Activated CD8-positive, alpha-beta memory T cell treated with anti-CD3 and anti-CD28 coated beads, Interleukin-2, amount 50 U/mL, for 1 hour (primary cell): ENCODE measurements around the gene LRRC9.
"Not testable (repeated sequence)": the region's sequence is repeated elsewhere in the genome, so short reads cannot be mapped to it uniquely, and the experiment has no call there.

Experiments
- DNase-seq: peaks from one replicate; pipeline ENCODE4 v3.0.0-alpha.2; 2020; ENCODE audit errors: extremely low read depth

Gene LRRC9

DNA sequence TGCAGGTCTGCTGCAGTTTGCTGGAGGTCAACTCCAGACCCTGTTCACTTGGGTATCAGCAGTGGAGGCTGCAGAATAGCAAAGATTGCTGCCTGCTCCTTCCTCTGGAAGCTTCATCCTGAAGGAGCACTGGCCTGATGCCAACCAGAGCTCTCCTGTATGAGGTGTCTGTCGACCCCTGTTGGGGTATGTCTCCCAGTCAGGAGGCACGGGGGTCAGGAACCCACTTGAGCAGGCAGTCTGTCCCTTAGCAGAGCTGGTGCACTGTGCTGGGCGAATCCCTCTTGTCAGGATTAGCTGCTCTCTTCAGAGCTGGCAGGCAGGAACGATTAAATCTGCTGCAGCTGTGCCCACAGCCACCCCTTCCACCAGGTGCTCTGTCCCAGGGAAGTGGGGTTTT is 37.9 kb downstream of the LRRC9 start:
- DNase-seq: not testable (repeated sequence)

DNA sequence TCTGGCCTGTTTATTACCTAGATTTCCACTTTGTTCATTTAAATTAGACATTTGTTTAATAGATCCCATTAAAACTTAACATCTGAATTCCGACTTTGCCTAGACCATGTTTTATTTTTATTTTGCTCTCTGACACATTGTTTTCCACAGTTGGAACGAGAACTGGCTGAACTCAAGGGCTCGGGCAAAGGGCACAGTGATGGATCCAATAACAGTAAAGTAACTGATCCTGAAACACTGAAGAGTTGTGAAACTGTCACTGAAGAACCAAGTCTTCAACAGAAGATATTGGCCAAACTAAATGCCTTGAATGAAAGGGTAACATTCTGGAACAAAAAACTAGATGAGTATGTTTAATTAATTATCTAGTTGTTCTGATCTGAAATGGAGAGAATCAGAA is 39.7 kb downstream of the LRRC9 start:
- no peak for DNase-seq

DNA sequence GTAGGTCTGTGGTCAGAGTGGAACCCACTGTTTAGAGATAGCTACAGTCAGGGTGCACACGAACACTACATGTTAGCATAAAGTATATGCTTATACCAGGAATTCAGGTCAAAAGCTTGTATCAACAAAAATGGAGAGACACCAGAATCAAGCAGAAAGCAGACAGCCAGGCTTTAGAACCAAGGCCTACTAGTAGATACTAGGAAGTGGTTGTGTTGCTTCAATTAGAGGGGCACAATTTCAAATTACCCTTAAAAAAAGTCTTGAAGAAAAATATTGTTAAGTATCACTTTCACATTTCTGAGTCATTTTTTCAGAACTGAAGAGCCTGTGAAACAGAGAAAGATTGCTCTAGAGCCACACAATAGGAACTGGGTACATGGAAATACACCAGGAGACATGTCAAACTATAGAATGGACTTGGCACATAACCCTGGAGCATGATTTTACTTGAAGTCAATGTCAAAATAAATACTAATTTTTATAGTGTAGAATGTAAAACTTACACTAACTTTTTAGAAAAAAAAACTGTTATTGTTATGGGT is 41.6 kb downstream of the LRRC9 start:
- DNase-seq: no peak

DNA sequence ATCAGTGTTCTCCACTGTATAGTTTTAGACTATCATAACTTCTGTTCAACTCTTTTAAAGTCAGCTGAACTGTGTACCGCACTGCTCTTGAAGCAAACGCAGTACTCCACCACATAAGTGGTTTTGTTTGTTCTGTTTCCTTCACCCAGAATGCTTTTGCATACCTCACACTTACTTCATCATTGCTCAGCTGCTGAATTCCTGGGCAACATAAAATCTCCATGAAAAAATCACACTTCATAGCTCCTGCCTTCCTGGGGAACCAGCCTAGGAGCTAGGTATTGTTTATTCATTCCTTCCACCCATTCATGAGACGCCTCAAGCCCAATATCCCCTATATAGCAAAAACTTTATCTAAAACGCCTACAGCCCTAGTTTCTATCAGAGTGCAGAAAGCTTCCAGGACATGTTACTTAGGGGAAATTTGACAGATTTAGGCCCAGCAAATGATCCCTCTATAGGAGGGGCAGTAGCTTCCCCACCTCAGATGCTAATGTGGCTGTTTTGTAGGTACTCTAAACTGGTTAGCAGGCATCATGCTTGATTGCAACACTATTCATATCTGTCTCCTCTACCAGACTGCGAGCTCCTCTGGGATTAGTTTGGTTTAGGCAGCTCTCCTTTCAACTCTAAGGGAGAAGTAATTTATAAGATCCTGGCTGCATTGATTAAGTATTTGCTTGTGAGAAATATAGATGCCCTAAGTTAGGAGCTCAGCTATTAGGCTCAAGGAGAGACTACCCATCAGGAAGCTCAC is 44.5 kb downstream of the LRRC9 start:
- no peak for DNase-seq

DNA sequence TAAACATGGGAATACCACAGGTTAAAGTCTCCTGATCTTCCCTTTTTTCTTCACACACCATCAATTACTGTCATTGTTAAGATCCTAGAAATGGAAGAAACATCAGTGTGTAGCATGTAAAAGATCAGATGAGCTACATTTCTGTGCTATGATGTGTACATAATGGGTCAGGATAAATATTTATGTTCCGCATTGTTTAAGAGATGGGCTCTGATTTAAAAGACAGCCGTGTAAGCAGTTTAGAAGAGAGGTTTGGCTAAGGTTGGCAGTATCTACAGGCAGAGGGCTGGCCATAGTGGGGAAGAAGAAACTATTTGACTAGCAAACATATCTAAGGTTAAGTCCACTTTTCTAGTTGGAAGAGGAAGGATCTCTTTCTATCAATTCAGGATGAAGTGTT is 49.4 kb downstream of the LRRC9 start:
- DNase-seq: no peak

DNA sequence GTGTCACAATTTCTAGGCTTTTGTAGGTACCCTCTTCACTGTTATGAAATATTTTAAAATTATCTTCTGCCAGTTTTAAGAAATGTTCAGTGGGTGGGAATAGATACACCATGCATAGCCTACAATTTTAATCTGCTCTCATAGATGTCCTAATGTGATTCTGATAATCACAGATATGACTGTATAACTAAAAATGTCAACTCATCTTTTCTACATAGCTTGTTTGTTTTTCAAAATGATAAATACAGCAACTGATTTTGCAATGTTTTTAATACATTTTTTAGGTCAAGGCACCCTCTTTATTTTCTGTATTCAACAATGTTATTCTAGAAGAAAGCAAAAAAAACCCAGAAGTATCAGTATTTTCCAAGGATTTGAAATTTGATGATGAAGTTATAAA is 61.6 kb downstream of the LRRC9 start:
- DNase-seq: no peak

DNA sequence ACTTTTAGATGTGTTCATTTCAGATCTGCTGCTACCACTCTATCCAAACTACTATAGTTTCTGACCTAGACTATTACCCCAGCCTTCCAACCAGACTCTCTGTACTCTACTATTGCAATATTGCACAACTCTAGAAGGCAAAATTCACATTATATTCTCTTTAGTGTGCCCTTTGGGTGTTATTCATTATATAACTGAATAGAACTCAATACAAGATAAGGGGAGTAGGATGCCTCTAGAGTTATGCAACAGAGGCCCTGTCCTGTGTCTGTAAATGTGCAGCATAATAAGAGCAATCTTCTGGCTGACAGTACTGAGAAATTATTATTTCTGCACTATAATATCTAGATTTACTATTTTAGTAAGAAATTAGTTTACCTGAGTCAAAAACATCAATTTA is 63.1 kb downstream of the LRRC9 start:
- DNase-seq: no peak

DNA sequence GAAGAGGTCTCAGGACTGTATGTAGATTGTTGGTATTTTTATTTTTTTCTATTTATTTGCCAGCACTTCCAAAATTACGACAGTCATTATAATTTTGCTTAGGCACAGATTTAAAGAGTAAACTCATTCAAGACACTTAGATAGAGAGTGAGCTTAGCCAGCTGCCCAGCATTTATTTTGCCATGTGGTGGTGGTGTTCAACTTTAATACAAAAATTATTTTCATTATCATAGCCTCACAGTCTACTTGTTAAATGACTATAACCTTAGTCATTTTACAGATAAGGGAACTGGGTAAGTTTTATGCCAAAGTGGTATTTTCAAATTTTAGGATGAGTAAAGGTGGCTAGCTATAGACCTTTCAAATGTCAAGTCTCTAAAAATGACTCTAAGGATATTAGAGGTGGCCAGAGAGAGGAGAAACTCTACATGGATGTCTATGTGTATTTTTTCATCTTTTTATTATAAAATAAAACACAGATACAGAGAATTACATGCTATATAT is 66.7 kb downstream of the LRRC9 start:
- DNase-seq: no peak

DNA sequence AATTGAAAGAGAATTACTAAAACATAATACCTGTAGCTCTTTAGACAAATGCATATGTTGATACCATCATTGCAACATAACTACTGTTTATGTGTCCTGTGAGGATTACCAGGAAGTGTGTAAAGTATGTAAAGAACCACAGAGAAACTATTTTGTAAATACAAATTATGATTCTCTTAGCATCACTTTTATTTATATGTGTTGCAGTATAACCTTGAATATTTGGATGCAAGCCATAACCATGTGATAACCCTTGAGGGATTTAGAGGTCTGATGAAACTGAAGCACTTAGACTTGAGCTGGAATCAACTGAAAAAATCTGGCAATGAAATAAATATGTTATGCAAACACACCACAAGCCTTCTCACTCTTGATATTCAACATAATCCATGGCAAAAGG is 77.5 kb downstream of the LRRC9 start:
- DNase-seq: no peak

DNA sequence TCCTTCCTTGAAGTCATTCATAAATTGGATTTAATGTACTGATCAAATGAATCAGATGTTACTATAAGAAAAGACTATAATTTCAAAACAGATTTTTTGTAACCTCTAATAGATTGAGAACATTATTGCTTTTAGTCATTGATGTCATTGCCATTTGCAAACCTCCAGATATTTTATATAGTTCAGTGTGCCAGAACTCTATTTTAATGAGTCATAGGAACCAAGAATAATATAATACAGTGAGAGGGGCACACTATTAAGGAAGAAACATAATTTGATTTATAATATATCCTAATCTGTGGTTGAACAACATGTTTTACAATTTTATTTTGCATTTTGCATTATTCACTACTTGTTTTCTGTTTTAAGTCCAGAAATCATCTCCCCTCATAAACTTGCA is 78.0 kb downstream of the LRRC9 start:
- no peak for DNase-seq

DNA sequence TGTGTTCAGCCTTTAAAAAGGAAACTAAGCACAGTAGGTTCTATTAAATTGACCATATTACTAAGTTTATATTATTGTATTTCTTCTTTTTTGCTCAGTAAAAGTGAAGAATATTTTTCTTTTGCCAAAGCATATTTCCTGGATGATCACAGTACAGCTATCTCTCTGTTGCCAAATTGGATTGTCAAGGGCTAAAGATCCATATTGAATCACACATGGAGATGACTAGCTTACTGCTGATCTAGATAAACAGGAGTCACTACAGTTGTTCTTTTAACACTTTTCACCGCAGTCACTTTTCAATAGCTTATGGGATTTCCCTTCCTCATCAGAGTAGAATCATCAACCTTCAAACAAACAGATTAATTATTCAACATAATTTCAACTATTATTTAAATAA is 78.6 kb downstream of the LRRC9 start:
- no peak for DNase-seq

DNA sequence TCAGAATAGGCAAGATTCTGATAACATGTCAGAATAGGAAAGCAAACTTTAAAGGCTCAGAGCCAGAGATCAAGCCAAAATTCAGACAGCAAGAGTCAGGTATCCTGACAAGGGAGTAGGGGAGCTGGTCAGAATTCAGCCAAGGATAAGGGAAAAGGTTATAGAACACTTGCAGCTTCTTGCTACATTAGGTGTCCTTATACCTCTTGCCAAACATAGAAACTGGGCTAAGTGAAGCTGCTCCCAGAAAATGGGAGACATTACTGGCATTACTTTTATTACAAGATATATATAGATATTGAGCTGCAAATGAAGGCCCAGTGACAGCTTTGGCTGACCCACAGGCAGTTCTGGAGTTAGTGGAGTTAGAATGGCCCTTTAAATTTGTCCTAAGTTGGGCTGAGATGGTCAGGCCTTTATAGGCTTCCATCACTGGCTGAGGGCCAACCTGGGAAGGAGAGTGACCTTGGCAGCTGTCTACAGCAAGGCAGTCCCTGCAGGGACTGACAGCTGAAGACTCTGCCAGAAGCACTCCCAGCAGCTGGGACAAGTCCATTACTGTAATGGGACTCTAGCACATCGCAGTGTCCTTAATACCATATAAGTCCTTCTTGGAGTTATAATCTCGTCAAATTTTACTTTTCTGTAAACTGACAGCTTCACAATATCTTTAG is 83.0 kb downstream of the LRRC9 start:
- DNase-seq: no peak

DNA sequence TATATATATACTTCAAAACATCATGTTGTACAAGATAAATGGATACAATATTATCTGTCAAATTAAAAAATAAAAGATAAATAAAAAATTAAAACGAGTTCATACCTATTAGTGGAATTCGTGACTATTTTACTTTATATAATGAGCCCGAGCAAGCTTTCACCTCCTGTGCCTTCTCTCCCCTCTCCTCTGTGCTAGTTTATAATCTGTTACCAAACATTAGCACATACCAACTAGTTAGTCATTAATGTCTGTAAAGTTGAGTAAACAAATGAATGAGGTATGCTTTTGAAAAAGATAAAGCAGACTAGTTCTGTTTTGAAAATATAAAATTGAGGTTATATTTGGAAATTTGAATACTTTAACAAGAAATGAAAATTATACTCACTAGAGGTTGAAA is 84.0 kb downstream of the LRRC9 start:
- DNase-seq: no peak

DNA sequence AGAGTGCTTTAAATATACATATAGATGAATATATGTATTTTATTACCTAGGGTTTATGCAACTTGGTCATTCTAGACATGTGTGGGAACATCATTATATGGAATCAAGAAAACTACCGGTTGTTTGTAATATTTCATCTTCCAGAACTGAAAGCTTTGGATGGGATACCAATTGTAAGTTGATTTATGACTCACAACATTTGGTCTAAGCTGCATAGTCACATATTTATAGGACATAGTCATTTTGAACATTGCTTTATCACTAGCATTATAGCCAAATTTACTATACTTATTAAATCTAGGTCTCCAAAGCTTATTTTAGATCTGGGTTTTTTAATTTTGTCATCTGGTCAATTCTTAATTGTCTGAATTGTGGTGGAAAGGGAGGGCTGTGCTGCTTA is 88.1 kb downstream of the LRRC9 start:
- no peak for DNase-seq

DNA sequence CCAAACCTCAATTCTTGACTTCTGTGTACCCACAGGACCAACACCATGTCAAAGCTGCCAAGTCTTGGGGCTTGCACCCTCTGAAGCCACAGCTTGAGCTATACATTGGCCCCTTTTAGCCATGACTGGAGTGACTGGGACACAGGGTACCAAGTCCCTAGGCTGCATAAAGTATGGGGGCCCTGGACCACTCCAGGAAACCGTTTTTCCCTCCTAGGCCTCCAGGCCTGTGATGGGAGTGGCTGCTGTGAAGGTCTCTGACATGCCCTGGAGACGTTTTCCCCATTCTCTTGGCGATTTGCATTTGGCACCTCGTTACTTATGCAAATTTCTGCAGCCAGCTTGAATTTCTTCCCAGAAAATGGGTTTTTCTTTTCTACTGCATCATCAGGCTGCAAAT is 90.3 kb downstream of the LRRC9 start:
- DNase-seq: not testable (repeated sequence)

DNA sequence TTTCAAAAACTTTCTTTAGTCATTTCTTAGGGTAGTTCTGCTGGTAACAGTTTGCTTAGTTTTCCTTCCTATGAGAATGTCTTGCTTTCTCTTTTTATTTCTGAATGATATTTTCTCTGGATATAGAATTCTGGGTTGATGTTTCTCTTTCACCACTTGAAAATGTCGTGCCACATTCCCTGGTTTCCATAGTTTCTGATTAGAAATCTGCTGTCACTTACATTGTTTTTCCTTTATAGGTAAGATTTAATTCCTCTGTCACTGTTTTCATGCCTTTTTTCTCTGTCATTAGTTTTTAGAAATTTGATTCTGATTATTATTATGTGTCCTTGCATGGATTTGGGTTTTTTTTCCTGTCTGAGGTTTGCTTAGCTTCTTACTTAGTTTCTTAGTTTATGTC is 94.5 kb downstream of the LRRC9 start:
- no peak for DNase-seq

DNA sequence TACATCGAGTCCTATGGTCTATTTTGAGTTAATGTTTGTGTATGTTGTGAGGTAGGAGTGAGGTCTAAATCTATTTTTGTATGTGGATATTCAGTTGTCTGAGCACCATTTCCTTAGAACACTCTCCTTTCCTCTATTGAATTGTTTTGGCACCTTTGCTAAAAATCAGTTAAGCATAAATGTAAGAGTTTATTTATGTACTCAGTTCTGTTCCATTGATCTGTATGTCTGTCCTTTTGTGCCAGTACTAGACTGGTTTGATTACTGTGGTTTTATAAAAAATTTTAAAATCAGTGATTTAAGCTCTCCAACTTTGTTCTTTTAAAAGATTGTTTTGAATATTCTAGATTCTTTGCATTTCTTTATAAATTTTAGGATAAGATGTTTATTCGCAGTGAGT is 101.7 kb downstream of the LRRC9 start:
- no peak for DNase-seq

DNA sequence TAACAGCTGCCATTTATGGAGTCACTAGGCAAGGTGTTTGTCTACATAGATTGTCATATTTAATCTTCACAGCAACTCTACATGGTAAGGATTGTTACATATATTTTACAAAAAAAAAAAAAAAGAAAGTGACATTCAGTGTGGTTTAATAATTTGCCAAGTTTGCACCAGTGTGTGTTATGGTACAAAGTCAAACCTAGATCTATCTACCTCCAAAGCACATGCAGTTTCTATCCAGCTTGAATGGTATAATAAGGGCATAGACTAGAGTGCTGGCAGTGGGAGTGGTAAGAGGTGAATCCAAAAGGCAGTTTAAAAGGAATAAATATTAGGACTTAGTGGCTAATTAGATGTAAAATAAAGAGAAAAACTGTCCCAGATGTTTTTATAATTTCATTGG is 105.6 kb downstream of the LRRC9 start:
- DNase-seq: no peak

DNA sequence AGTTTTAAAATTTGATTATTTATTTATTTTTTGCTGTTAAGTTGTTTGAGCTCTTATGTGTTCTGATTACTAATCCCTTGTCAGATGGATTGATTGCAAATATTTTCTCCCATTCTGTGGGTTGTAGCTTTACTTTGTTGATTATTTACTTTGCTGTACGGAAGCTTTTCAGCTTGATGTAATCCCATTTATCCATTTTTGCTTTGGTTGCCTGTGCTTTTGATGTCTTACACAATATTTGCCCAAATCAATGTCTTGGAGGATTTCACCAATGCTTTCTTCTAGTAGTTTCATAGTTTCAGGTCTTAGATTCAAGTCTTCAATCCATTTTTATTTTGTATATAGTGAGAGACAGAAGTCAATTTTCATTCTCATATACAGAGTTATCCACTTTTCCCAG is 115.2 kb downstream of the LRRC9 start:
- no peak for DNase-seq

DNA sequence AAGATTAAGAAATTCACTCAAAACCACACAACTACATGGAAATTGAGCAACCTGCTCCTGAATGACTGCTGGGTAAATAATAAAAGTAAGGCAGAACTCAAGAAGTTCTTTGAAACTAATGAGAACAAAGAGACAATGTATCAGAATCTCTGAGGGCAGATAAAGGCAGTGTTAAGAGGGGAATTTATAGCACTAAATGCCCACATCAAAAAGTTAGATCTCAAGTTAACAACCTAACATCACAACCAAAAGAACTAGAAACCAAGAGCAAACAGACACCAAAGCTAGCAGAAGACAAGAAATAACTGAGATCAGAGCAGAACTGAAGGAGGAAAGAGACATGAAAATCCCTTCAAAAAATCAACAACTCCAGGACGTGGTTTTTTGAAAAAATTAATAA is 128.0 kb downstream of the LRRC9 start:
- not testable (repeated sequence) for DNase-seq

DNA sequence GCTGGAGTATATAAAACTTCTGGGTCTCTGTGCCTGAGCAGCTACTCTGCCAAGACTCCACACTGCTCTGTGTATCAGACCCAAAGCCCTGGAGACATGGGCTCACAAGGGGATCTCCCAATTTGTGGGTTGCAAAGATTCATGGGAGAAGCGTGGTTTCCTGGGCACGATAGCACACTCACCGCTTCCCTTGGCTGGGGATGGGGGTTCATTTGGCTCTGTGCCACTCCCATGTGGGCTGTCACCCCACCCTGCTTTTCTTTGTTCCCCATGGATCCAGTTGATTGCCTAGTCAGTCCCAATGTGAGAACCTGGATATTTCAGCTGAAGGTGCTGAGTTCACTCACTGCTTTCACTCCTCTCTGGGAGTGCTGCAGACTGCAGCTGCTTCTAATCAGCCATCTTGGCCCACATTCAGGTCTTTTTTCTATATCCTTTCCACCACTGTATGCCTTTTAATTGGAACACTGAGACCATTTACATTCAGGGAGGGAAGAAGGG is 131.8 kb downstream of the LRRC9 start:
- no peak for DNase-seq

DNA sequence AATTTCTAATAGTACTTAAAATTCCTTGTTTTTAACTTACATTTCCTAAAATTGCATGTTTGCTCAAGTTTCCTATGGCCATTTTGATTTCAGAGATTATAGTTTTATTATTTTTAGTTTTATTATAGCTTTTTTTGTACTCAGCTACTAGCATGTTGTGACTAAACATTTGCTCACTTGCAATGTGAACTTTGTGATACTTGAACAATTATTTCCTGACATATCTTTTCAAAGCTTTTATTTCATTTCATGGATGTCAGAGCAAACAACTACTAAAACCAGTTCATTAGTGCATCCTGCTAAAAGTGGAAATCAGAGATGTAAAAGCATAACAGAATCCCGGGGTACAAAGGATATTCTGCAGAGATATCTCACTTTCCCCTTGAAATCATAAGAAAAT is 138.1 kb downstream of the LRRC9 start:
- DNase-seq: no peak

DNA sequence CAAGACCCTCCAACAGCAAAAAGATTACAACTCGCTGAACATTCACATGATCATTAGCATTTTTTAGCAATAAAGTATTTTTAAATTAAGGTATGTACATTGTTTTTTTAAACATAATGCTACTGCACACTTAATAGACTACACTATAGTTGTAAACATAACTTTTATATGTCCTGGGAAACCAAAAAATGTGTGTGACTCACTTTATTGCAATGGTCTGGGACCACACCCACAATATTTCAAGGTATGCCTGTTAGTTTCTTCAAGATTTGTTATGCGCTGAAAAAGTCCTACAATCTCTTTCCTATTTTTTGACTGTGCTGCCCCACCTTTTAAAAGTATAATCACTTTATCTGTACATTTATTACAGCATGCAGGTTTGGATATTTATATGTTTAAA is 141.4 kb downstream of the LRRC9 start:
- DNase-seq: no peak
